Measurements from ENCODE around the gene RPL22. TPM values are rescaled to one million over a fixed set of nuclear protein-coding genes. Genes with fewer than 3 reads are reported as not detected.

The RPL22 gene
- total and polyA plus RNA-seq, 2 of the 8 experiments (the other 6 are each of a cell fraction or from before 2014, with no cell fraction given) = 133 to 521 TPM

GRCh38 chr1:6243993-6244392 is 44.6 kb upstream of the RPL22 start, which contains the start of gene HES3 (continued):
- no peak for TF ChIP-seq EP300 (IDR thresholded peaks at IDR 0.05; ENCODE audit: borderline replicate concordance in 1 of 2, low read depth in 2 of 2, low read length in 2 of 2)
